Stimulated activated effector memory CD8-positive, alpha-beta T cell treated with anti-CD3 and anti-CD28 coated beads, Interleukin-12 subunit alpha, Interleukin-12 subunit beta, amount 100 ng/mL, for 72 hours (primary cell): Measurements from ENCODE around the gene NFYC.

Source experiments
- ATAC-seq: fragments of 150-1000 bp; cut with Tn5 transposase; 2 replicates; pipeline ENCODE4 v1.10.0; 2021
- DNase-seq, 2 donors: peaks; one replicate each; pipeline ENCODE4 v3.0.0; 2021 to 2022; ENCODE audit warnings: low spot score in 2 of 2
- H3K27ac Mint-ChIP-seq: one replicate; pipeline ENCODE4 v1.8.0; 2022; ENCODE audit warnings: mild to moderate bottlenecking, mixed read lengths
- H3K36me3 Mint-ChIP-seq: one replicate; pipeline ENCODE4 v1.8.0; 2022; ENCODE audit warnings: mild to moderate bottlenecking, mixed read lengths
- H3K4me1 Mint-ChIP-seq: one replicate; pipeline ENCODE4 v1.8.0; 2022; ENCODE audit warnings: mixed read lengths
- H3K4me3 Mint-ChIP-seq: one replicate; pipeline ENCODE4 v1.8.0; 2022; ENCODE audit warnings: mild to moderate bottlenecking, mixed read lengths
- H3K9me3 Mint-ChIP-seq: one replicate; pipeline ENCODE4 v1.8.0; 2022; ENCODE audit warnings: mixed read lengths

Gene NFYC

DNA sequence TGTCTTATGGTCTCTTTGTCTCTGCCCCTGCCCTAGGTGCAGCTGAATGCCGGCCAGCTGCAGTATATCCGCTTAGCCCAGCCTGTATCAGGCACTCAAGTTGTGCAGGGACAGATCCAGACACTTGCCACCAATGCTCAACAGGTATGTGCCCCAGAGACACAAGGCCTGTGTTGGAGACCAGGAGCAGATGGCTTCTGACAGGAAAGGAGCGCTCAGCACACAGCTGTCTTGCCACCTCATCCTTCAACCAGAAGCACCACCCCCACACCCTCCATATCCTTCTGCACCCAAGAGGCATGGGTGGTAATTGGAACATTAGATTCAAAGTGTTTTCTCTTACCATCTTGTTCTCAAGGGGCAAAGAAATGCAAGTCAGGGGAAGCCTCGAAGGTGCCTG, 75.1 kb downstream of the NFYC start:
- Mint-ChIP-seq H3K27ac (peak overlapping the region; percentile 79), H3K4me1 (peaks cover 22% of the 10 kb centered on the region)

DNA sequence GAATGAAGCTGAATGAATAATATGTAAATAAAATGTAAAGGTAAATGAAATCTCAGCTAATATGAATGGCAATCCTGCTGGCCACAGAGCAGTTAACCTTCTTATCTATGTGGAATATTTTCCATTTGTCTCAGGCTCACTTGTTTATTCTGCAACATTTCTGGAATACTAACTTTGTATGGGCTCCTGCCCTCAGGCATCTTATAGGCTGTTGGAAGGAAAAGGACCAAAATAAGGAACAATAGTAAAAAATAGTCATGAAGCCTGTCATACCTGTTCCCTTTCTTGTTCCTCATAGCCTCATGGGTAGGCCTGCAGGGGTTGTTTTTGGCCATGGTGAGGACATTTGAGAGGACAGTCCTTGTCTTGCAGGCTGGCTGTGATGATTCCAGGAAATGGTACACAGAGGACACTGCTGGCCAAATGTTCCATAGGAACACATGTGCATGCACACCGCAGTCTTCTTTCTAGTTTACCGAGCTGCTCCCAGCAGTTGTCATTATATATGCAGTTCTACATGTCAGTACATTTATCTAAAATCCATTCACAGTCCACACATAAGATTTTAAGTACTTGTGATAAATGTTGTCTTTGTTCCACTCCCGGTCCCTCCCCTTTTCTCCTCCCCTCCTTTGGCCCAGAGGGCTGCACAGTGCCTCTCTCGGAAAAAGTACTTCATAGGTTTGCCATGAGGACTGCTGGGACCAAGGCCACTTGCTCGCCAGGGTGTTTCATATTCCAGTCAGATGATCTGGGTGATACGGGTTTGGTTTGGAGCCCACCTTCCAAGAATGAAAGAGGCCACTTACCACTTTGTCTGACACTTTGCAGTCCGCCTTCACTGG, 76.9 kb downstream of the NFYC start:
- ATAC-seq (no peak), DNase-seq (no peak)
- Mint-ChIP-seq H3K4me1 (peaks cover 13% of the 10 kb centered on the region), H3K4me3 (no peak overlapping the region), H3K9me3 (no peaks in the 10 kb centered on the region), H3K36me3 (peaks cover 80% of the 10 kb centered on the region), H3K27ac (peak overlapping the region; percentile 68)

More for the DNA sequence above, 75.1 kb downstream of the NFYC start:
- Mint-ChIP-seq H3K4me3 (no peak overlapping the region), H3K36me3 (peaks cover 91% of the 10 kb centered on the region), H3K9me3 (no peaks in the 10 kb centered on the region)
- DNase-seq (no peak), ATAC-seq (no peak)

DNA sequence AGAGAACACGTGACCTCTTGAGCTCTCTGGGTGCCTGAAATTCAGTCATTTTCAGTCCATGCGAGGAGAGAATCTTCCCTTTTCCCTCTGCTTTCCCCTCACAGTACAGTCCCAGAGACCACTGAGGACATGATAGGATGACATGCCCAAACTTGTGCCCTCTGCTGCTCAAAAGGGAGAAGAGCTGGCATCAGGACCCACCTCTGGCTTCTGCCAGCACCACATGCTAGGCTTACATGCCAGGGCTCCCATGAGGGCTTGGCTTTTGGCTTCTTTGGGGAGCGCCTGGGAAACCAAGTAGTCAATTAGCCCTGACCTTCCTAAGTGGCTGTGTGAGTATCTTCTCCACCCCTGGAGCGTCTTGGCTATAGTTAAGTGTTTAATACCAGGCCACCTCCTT, 78.3 kb downstream of the NFYC start:
- Mint-ChIP-seq H3K4me3 (no peak overlapping the region), H3K4me1 (peaks cover 5% of the 10 kb centered on the region), H3K36me3 (peaks cover 67% of the 10 kb centered on the region), H3K9me3 (no peaks in the 10 kb centered on the region), H3K27ac (peak overlapping the region; percentile 68)
- no peak for ATAC-seq
- no peak for DNase-seq

DNA sequence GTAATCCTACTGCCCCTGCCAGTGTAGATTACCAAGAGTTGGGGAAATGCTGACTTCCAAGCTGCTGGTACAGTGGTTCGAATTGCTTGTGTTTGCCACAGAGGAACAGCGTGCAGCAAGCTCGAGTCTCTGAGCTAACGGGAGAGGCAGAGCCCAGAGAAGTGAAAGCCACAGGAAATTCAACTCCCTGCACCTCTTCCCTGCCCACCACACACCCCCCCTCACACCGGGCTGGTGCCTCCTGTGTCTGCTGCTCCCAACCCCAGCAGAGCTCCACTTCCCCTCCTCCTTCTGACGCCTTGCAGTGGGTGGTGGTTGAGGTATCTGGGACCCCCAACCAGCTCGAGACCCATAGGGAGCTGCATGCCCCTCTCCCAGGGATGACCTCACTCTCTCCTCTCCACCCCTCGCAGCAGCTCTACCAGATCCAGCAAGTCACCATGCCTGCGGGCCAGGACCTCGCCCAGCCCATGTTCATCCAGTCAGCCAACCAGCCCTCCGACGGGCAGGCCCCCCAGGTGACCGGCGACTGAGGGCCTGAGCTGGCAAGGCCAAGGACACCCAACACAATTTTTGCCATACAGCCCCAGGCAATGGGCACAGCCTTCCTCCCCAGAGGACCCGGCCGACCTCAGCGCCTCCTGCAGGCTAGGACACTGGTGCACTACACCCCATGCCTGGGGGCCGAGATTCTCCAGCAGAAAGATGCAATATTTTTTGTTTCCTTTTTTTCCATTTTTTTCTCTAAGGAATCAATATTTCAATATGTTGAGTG, 79.0 kb downstream of the NFYC start:
- Mint-ChIP-seq H3K9me3 (no peaks in the 10 kb centered on the region), H3K4me3 (no peak overlapping the region), H3K27ac (peak overlapping the region; percentile 66), H3K36me3 (peaks cover 71% of the 10 kb centered on the region), H3K4me1 (peaks cover 5% of the 10 kb centered on the region)
- ATAC-seq: no peak
- no peak for DNase-seq

DNA sequence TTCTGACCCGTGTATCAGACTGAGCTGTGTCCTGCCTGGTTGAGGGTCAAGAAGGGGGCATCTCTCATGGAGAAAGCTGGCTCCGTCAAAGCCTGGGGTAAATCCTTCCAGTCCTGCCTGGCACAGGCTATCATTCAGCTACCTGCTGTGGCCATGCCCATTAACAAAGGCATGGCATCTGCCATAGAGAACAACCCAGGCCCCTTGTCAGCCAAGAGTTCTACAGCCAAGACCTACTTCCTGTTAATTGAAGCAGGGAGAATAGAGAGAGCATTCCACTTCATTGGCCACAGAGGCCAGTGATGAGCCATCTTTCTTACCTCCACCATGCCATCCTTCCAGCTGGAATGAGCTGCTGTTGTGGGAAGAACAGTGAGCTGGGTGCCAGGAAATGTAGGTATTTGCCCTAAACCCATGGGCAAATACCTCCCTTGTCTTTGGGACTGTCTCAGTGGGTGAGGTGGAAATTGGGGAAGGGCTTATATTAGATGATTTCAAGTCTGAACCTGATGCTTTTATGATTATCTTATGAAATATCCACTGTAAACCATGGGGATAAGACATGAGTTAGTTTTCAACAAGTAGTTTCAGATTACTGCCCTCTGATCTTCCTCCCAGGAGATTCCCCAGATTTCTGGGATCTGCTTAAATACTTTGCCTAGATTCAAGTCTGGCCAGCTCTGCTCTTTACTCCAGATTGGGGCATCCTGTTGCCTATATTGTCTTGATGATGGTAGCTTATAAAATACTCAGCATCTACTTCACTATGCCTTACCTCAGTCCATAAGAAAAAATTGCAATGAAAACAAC, 80.8 kb downstream of the NFYC start:
- Mint-ChIP-seq H3K36me3 (peaks cover 63% of the 10 kb centered on the region), H3K27ac (peak overlapping the region; percentile 66), H3K4me3 (no peak overlapping the region)

DNA sequence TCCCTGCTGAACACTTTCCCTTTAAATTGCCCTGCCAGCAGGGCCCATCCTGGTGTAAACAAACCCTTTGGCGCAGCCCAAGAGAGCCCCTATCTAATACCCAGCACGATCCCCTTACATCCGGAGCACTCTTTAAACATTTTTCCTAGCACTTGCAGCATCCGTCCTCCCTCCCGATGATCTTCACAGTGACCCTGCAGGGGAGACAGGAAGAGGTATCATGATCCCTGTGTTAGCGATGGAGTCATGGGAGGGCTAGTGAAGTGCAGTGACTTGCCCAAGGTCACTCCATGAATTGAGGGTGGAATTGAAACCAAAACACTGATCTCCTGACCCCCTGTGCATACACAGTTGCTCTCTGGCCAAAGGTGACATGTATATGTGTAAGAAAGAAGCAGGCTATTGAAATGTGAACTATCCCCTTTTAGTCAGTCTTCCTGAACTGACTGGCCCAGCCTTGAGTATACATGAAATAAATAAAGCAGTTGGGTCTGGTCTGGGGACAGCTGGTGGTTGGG, 82.3 kb downstream of the NFYC start:
- H3K27ac Mint-ChIP-seq: peak overlapping the region; percentile 7
- peaks cover 51% of the 10 kb centered on the region for H3K36me3 Mint-ChIP-seq
- H3K4me1 Mint-ChIP-seq: peaks cover 5% of the 10 kb centered on the region
- H3K9me3 Mint-ChIP-seq: no peaks in the 10 kb centered on the region
- DNase-seq (no peak), ATAC-seq (peak; percentile 34)
- no peak overlapping the region for H3K4me3 Mint-ChIP-seq

More for the DNA sequence above, 80.8 kb downstream of the NFYC start:
- Mint-ChIP-seq H3K4me1 (peaks cover 5% of the 10 kb centered on the region), H3K9me3 (no peaks in the 10 kb centered on the region)
- ATAC-seq: no peak
- no peak for DNase-seq

DNA sequence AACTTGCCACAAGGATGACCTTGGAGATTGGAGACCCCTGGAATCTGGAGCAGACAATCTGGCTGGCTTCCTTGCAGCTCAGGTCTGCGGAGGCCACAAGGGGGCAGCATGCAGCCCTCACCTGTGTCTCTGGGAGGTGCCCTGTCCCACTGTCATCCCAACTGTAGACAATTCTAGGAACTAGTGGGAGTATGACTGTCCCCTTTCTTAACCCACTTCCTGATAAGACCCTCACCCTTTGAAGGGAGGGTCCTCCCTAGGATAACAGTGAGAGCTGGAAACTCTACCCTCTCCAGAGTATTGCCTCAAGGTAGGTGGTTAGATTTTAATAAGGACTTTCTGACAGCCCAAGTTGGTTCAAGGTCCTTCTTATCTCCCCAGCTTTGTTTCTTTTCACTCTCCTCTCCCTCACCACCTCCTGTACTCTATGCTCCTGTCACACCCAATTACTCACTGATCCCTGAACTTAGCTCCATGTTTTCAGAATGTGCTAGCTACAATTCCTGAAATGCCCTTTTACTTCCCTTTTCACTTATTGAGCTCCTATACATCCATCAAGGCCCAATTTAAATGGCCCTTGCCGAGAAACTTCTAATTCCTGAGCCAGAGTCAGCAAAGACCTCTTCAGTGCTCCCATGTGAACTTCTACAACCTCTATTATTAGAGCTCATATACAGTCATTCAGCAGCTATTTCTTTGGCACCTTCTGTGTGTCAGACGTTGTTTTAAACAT, 82.9 kb downstream of the NFYC start:
- Mint-ChIP-seq H3K27ac (peak overlapping the region; percentile 7), H3K4me1 (peaks cover 5% of the 10 kb centered on the region), H3K9me3 (no peaks in the 10 kb centered on the region), H3K36me3 (peaks cover 45% of the 10 kb centered on the region), H3K4me3 (no peak overlapping the region)
- ATAC-seq: peak; percentile 67
- DNase-seq: peak; percentile 50 to 71

DNA sequence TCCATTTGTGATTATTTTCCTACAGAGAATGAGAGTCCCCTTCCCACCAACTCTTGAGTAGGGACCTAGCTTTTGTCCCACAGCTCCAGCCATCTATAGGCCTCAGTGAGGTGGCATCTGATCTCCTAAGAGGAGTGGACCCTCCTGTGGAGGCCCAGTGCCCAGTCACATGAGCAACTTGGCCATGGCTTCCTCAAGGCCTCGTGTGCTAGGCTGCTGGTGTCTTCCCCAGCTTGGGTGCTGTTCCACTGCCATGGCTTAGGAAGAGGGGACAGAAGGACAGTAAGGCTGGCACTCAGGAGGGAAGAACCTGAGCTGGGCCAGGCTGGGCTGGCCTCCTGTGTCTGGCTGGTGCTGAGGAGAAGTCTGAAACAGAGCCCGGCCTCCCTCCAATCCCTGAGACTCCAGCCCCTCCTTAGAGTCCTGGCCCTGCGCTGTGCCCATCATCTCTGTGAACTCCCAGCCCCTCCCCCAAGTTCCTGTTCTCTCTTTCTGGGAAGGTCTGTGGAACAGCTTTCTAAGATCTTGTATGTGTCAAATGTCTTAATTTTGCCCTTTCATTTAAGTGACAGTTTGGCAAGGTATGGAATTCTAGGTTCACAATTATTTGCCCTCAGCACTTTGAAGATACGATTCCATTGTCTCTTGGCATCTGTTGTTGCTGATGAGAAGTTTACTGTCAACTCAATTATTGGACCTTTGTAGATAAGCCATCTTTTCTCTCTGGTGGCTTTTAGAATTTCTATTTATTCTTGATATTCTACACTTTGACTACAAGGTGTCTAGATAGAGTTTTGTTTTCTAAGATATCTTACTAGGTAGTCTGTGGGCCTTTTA, 85.0 kb downstream of the NFYC start:
- peaks cover 25% of the 10 kb centered on the region for H3K36me3 Mint-ChIP-seq
- ATAC-seq: no peak
- H3K9me3 Mint-ChIP-seq: no peaks in the 10 kb centered on the region
- no peak overlapping the region for H3K4me3 Mint-ChIP-seq
- H3K27ac Mint-ChIP-seq: no peak overlapping the region
- H3K4me1 Mint-ChIP-seq: peaks cover 5% of the 10 kb centered on the region
- DNase-seq: no peak

DNA sequence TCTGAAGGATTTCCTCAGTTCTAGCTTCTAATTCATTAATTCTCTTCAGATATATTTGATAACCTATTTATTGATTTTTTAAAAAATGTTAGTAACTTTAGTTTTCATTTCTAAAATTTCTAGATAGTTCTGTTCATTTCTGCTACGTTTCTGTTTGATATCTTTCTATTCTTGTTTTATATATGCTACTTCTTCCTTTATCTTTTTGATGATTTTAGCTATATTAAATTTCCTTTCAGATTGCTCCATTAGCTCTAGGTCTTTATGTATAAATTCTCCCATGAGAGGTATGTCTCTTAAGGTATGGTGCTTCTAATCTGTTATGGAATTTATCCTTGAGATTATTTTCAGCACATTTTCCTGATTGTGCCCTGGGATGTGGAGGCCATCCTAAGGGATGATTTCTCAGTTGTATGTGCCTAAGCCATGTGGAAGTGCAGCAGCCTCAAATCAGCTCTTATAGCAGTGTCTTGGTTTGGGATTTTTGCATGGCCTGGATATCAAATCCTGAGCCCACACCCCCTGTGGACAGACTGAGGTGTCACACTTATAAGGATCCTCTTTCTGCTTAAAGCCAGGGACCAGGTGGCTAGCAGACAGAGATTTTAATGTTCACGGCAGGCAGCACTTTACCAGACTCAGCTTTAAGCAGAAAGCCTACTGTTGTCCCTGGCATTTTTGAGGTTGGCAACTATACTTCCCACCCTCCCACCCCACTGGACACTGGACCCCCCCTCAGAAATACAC, 85.9 kb downstream of the NFYC start:
- no peak for ATAC-seq
- peaks cover 5% of the 10 kb centered on the region for H3K4me1 Mint-ChIP-seq
- no peak overlapping the region for H3K27ac Mint-ChIP-seq
- peaks cover 18% of the 10 kb centered on the region for H3K36me3 Mint-ChIP-seq
- DNase-seq: no peak
- no peaks in the 10 kb centered on the region for H3K9me3 Mint-ChIP-seq
- no peak overlapping the region for H3K4me3 Mint-ChIP-seq

DNA sequence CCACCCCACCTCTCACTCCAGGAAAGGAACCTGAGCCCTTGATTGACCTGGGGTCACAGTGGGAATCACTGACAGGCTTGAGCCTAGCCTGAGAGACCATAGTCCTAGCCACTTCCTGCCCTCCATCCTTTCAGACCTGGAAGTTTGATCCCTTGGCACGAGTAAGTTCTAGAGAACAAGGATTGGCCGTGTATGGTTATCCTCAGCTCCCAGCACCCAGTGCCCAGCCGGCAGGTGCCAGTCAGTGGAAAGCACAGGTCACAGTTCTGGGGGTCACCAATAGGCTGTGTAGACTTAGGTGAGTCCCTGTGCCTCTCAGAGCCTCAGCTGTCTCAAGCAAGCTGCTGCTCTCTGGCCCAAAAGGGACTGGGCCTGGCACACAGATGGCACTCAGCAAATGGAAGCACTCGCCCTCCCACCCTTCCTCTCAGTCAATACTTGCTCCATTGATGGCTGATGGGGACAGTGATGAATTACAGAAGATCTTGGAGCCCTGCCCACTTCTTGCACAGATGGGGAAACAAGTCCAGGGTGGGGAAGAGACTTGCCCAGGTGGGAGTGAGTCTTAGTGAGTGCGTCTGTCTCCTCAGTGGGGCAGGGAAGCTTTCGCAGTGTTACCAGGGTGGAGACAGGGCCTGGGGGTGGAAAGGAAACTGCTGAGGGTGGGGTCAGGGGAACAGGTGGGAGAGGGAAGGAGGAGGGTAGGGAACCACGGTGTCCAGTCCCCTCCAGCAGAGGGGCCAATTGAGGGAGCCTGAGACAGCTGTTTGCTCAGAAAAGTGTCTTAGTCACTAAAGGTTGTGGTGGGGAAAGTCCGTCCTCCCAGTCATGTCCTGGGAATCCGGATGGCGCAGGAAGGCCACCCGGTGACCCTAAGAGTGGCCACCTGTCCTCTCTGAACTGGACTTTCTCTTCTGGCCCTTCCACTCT, 89.4 kb downstream of the NFYC start:
- H3K4me1 Mint-ChIP-seq: peaks cover 15% of the 10 kb centered on the region
- ATAC-seq (no peak), DNase-seq (no peak)
- peaks cover 11% of the 10 kb centered on the region for H3K36me3 Mint-ChIP-seq
- H3K27ac Mint-ChIP-seq: peak overlapping the region; percentile 48
- no peak overlapping the region for H3K4me3 Mint-ChIP-seq
- no peaks in the 10 kb centered on the region for H3K9me3 Mint-ChIP-seq

DNA sequence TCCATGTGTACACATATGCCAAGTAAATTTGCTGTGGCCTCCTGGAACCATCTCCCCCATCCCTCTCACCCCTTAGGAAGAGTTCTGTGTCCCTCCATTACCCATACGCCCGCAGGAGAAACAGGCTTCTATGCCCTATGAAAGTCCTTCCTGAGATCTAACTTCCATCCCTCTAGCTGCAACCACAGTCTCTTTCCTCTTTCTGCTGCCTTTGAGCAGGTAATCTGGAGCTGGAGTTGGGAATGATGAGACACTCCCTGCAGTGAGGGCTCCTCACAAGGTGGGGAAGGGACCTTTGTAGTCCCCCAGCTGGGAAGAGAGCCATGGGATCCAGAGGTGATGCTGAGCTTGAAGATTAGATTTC, 90.1 kb downstream of the NFYC start:
- DNase-seq: no peak
- Mint-ChIP-seq H3K9me3 (no peaks in the 10 kb centered on the region), H3K4me1 (peaks cover 15% of the 10 kb centered on the region), H3K36me3 (peaks cover 6% of the 10 kb centered on the region), H3K27ac (no peak overlapping the region), H3K4me3 (no peak overlapping the region)
- no peak for ATAC-seq

DNA sequence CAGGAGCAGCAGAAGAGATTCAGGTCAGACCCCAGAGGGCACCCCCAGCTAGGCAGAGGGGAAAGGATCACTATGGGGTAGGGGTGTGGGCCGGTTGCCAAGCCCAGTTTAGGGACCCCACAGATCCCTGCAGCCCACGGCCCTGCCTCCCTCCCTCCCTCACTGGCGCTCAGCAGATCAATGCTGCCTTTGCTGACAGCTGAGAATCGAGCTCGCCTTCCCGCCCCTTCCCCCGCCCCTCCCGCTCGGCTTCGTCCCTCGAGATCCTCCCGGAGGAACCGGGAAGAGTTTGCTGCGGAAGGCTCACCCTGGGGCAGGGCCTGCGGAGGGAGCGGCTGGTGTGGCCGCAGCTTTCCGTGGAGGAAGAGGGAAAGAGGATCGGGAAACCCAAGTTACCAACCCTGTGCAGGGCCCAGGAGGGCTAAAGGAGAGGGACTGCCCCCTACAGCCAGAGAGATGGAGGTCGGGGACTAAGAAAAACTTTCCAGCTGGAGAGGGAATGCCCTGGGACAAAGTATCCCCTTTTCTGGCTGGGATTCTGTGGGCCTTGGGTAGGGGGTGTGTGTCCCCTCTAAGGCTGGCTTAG, 91.0 kb downstream of the NFYC start:
- no peak overlapping the region for H3K27ac Mint-ChIP-seq
- ATAC-seq (no peak), DNase-seq (no peak)
- H3K4me3 Mint-ChIP-seq: peak overlapping the region; percentile 60
- H3K4me1 Mint-ChIP-seq: peaks cover 15% of the 10 kb centered on the region
- H3K36me3 Mint-ChIP-seq: peaks cover 1% of the 10 kb centered on the region
- no peaks in the 10 kb centered on the region for H3K9me3 Mint-ChIP-seq
